ENCODE measurements around the gene GALNT5. TPM values are rescaled to one million over a fixed set of nuclear protein-coding genes. Genes with fewer than 3 reads are reported as not detected.

Gene GALNT5
- polyA plus RNA-seq, 2 donors: 3.1 to 5.6 TPM

DNA sequence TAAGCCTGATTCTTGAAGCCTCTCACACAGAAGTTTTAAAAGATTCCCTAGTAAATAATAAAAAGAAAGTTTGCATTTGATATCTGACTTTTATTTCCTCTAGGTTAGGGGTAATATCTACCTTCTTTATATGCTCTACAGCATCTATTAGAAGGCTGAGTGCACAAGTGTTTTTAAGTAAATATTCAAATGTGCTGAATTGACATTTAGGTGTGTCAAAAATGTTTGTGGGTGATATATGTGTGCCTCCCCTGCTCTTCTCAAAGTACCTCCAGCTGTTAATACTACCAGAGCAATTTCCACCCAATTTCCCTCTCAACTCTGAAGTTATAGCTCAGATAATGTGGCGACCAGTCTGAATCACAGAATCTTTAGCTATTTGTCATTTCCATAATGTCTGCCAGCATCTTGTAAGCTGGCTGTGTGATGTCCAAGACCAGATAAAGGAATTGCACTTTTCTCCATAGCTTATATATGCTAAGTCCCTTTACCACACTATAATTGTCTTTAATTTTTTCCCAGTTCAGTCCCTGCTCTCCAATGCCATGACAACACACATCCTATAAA lies 92.5 kb downstream of the GALNT5 start:
- Histone ChIP-seq H3K36me3 (ENCODE audit: control insufficient read depth in 2 of 2, insufficient read depth in 2 of 2, low read length in 1 of 2) (no peaks in the 10 kb centered on the region), H3K4me3 (ENCODE audit: low read depth in 1 of 2, low read length in 2 of 2) (no peak overlapping the region), H3K27ac (ENCODE audit: low read depth in 2 of 2, low read length in 1 of 2) (no peak overlapping the region), H3K27me3 (ENCODE audit: control insufficient read depth in 1 of 2, insufficient read depth in 2 of 2, low read length in 2 of 2) (no peaks in the 10 kb centered on the region), H3K4me1 (ENCODE audit: control insufficient read depth in 2 of 2, insufficient read depth in 2 of 2, low read length in 1 of 2) (no peaks in the 10 kb centered on the region), H3K9me3 (ENCODE audit: control insufficient read depth in 2 of 2, insufficient read depth in 1 of 2, low read depth in 1 of 2, low read length in 1 of 2) (no peaks in the 10 kb centered on the region)
- WGBS, 2 donors: 71 to 78% methylated on average over 1 of the region's 1 CpG

- H3K27ac ChIP-seq (ENCODE audit: low read depth in 2 of 2, low read length in 1 of 2): no peak overlapping the region
- WGBS, 2 donors: 43 to 56% methylated on average over 1 of the region's 1 CpG
Measured at GRCh38 chr2:157355618-157356017, 98.1 kb downstream of the GALNT5 start.

GRCh38 chr2:157359628-157360027 lies 102.1 kb downstream of the GALNT5 start:
- no peaks in the 10 kb centered on the region for H3K4me1 ChIP-seq (ENCODE audit: control insufficient read depth in 2 of 2, insufficient read depth in 2 of 2, low read length in 1 of 2)
- no peaks in the 10 kb centered on the region for H3K36me3 ChIP-seq (ENCODE audit: control insufficient read depth in 2 of 2, insufficient read depth in 2 of 2, low read length in 1 of 2)
- H3K27me3 ChIP-seq (ENCODE audit: control insufficient read depth in 1 of 2, insufficient read depth in 2 of 2, low read length in 2 of 2): no peaks in the 10 kb centered on the region
- H3K9me3 ChIP-seq (ENCODE audit: control insufficient read depth in 2 of 2, insufficient read depth in 1 of 2, low read depth in 1 of 2, low read length in 1 of 2): peaks cover 0 to 2% of the 10 kb centered on the region in 2 donors
- no peak overlapping the region for H3K27ac ChIP-seq (ENCODE audit: low read depth in 2 of 2, low read length in 1 of 2)
- no peak overlapping the region for H3K4me3 ChIP-seq (ENCODE audit: low read depth in 1 of 2, low read length in 2 of 2)
- WGBS, 2 donors: 90 to 92% methylated on average over 2 of the region's 2 CpGs

More at GRCh38 chr2:157355618-157356017, 98.1 kb downstream of the GALNT5 start:
- H3K36me3 ChIP-seq (ENCODE audit: control insufficient read depth in 2 of 2, insufficient read depth in 2 of 2, low read length in 1 of 2): no peaks in the 10 kb centered on the region
- no peaks in the 10 kb centered on the region for H3K27me3 ChIP-seq (ENCODE audit: control insufficient read depth in 1 of 2, insufficient read depth in 2 of 2, low read length in 2 of 2)
- H3K4me1 ChIP-seq (ENCODE audit: control insufficient read depth in 2 of 2, insufficient read depth in 2 of 2, low read length in 1 of 2): no peaks in the 10 kb centered on the region
- H3K4me3 ChIP-seq (ENCODE audit: low read depth in 1 of 2, low read length in 2 of 2): no peak overlapping the region
- H3K9me3 ChIP-seq (ENCODE audit: control insufficient read depth in 2 of 2, insufficient read depth in 1 of 2, low read depth in 1 of 2, low read length in 1 of 2): no peaks in the 10 kb centered on the region

GRCh38 chr2:157361526-157361925 lies 104.0 kb downstream of the GALNT5 start:
- H3K9me3 ChIP-seq (ENCODE audit: control insufficient read depth in 2 of 2, insufficient read depth in 1 of 2, low read depth in 1 of 2, low read length in 1 of 2): peaks cover 0 to 2% of the 10 kb centered on the region in 2 donors
- no peaks in the 10 kb centered on the region for H3K27me3 ChIP-seq (ENCODE audit: control insufficient read depth in 1 of 2, insufficient read depth in 2 of 2, low read length in 2 of 2)
- no peak overlapping the region for H3K4me3 ChIP-seq (ENCODE audit: low read depth in 1 of 2, low read length in 2 of 2)
- H3K4me1 ChIP-seq (ENCODE audit: control insufficient read depth in 2 of 2, insufficient read depth in 2 of 2, low read length in 1 of 2): no peaks in the 10 kb centered on the region
- H3K36me3 ChIP-seq (ENCODE audit: control insufficient read depth in 2 of 2, insufficient read depth in 2 of 2, low read length in 1 of 2): no peaks in the 10 kb centered on the region
- no peak overlapping the region for H3K27ac ChIP-seq (ENCODE audit: low read depth in 2 of 2, low read length in 1 of 2)

GRCh38 chr2:157362627-157363026 lies 105.1 kb downstream of the GALNT5 start:
- whole genome bisulfite sequencing, 2 donors: 94% methylated on average over 2 of the region's 2 CpGs
- no peaks in the 10 kb centered on the region for H3K27me3 ChIP-seq (ENCODE audit: control insufficient read depth in 1 of 2, insufficient read depth in 2 of 2, low read length in 2 of 2)
- H3K4me1 ChIP-seq (ENCODE audit: control insufficient read depth in 2 of 2, insufficient read depth in 2 of 2, low read length in 1 of 2): no peaks in the 10 kb centered on the region
- H3K4me3 ChIP-seq (ENCODE audit: low read depth in 1 of 2, low read length in 2 of 2): no peak overlapping the region
- H3K27ac ChIP-seq (ENCODE audit: low read depth in 2 of 2, low read length in 1 of 2): no peak overlapping the region
- no peaks in the 10 kb centered on the region for H3K36me3 ChIP-seq (ENCODE audit: control insufficient read depth in 2 of 2, insufficient read depth in 2 of 2, low read length in 1 of 2)
- peaks cover 0 to 2% of the 10 kb centered on the region in 2 donors for H3K9me3 ChIP-seq (ENCODE audit: control insufficient read depth in 2 of 2, insufficient read depth in 1 of 2, low read depth in 1 of 2, low read length in 1 of 2)

- no peak overlapping the region for H3K27ac ChIP-seq (ENCODE audit: low read depth in 2 of 2, low read length in 1 of 2)
- no peaks in the 10 kb centered on the region for H3K27me3 ChIP-seq (ENCODE audit: control insufficient read depth in 1 of 2, insufficient read depth in 2 of 2, low read length in 2 of 2)
- no peak overlapping the region for H3K4me3 ChIP-seq (ENCODE audit: low read depth in 1 of 2, low read length in 2 of 2)
- H3K9me3 ChIP-seq (ENCODE audit: control insufficient read depth in 2 of 2, insufficient read depth in 1 of 2, low read depth in 1 of 2, low read length in 1 of 2): peaks cover 0 to 2% of the 10 kb centered on the region in 2 donors
- H3K4me1 ChIP-seq (ENCODE audit: control insufficient read depth in 2 of 2, insufficient read depth in 2 of 2, low read length in 1 of 2): no peaks in the 10 kb centered on the region
- 31 to 56% methylated on average over 2 of the region's 2 CpGs for WGBS, 2 donors
- no peaks in the 10 kb centered on the region for H3K36me3 ChIP-seq (ENCODE audit: control insufficient read depth in 2 of 2, insufficient read depth in 2 of 2, low read length in 1 of 2)
Measured at GRCh38 chr2:157363612-157364101, 106.2 kb downstream of the GALNT5 start.

Other genes starting within 250 kb of the GALNT5 start
- under 1 TPM; 0.06 to 0.10 TPM for gene ERMN, start 68.1 kb downstream of the GALNT5 start, polyA plus RNA-seq
- gene CYTIP, start 186.4 kb downstream of the GALNT5 start, polyA plus RNA-seq: 1 to 10 TPM; 1.4 to 1.6 TPM

All from esophagus (tissue), 2 donors.